Osteocyte (in vitro differentiated cells): ENCODE data around the gene MRPL10. TPM values are rescaled to one million over a fixed set of nuclear protein-coding genes. Genes with fewer than 3 reads are reported as not detected.
A peak's percentile ranks its signal among the peaks of the same experiment; 100 is the strongest.

Source experiments
- DNase-seq: peaks from one replicate; pipeline ENCODE4 v3.0.0; 2021; ENCODE audit warnings: mixed read lengths; ENCODE audit not compliant: unreplicated experiment; ENCODE audit errors: extremely low spot score
- H3K27ac Mint-ChIP-seq: one replicate; pipeline ENCODE4 v1.8.0; 2021; ENCODE audit warnings: mild to moderate bottlenecking, mixed read lengths; ENCODE audit not compliant: unreplicated experiment
- H3K27me3 Mint-ChIP-seq: one replicate; pipeline ENCODE4 v1.8.0; 2021; ENCODE audit warnings: mixed read lengths; ENCODE audit not compliant: unreplicated experiment
- H3K36me3 Mint-ChIP-seq: one replicate; pipeline ENCODE4 v1.8.0; 2021; ENCODE audit warnings: mixed read lengths; ENCODE audit not compliant: unreplicated experiment
- H3K4me1 Mint-ChIP-seq: one replicate; pipeline ENCODE4 v1.8.0; 2021; ENCODE audit warnings: mixed read lengths; ENCODE audit not compliant: unreplicated experiment
- H3K4me3 Mint-ChIP-seq: one replicate; pipeline ENCODE4 v1.8.0; 2021; ENCODE audit warnings: mild to moderate bottlenecking, moderate library complexity, mixed read lengths; ENCODE audit not compliant: unreplicated experiment
- H3K9me3 Mint-ChIP-seq: one replicate; pipeline ENCODE4 v1.8.0; 2021; ENCODE audit warnings: mixed read lengths; ENCODE audit not compliant: unreplicated experiment
- CTCF ChIP-seq: fragments of 200-600 bp; sonication (generic); IDR thresholded peaks from 2 replicates; pipeline ENCODE4 v1.5.0; 2021; ENCODE audit warnings: antibody characterized with exemption, mild to moderate bottlenecking, moderate library complexity
- total RNA-seq: library from RNA; stranded (reverse); gene quantifications from 2 replicates; pipeline ENCODE4 v1.2.1, GENCODE V29; 2021

The MRPL10 gene
- total RNA-seq, 1 donor from 2014 or later: 41.8 TPM

GRCh38 chr17:47806026-47806912, 25.1 kb downstream of the MRPL10 start:
- Mint-ChIP-seq H3K36me3 (peaks cover 24% of the 10 kb centered on the region), H3K27ac (no peak overlapping the region), H3K9me3 (no peaks in the 10 kb centered on the region), H3K27me3 (peaks cover 11% of the 10 kb centered on the region), H3K4me3 (no peak overlapping the region), H3K4me1 (peaks cover 17% of the 10 kb centered on the region)
- no peak for TF ChIP-seq CTCF
- DNase-seq: no peak

GRCh38 chr17:47804461-47804860, 26.9 kb downstream of the MRPL10 start:
- no peaks in the 10 kb centered on the region for H3K9me3 Mint-ChIP-seq
- no peaks in the 10 kb centered on the region for H3K4me1 Mint-ChIP-seq
- peaks cover 14% of the 10 kb centered on the region for H3K36me3 Mint-ChIP-seq
- no peak for DNase-seq
- H3K4me3 Mint-ChIP-seq: no peak overlapping the region
- no peak overlapping the region for H3K27ac Mint-ChIP-seq
- no peak for TF ChIP-seq CTCF
- H3K27me3 Mint-ChIP-seq: peaks cover 15% of the 10 kb centered on the region

GRCh38 chr17:47803751-47804150, 27.6 kb downstream of the MRPL10 start:
- H3K27me3 Mint-ChIP-seq: peaks cover 15% of the 10 kb centered on the region
- no peak overlapping the region for H3K4me3 Mint-ChIP-seq
- H3K4me1 Mint-ChIP-seq: no peaks in the 10 kb centered on the region
- H3K9me3 Mint-ChIP-seq: no peaks in the 10 kb centered on the region
- H3K27ac Mint-ChIP-seq: no peak overlapping the region
- no peak for TF ChIP-seq CTCF
- H3K36me3 Mint-ChIP-seq: peaks cover 14% of the 10 kb centered on the region
- no peak for DNase-seq

- Mint-ChIP-seq H3K27me3 (peaks cover 15% of the 10 kb centered on the region), H3K36me3 (peaks cover 10% of the 10 kb centered on the region), H3K4me1 (no peaks in the 10 kb centered on the region), H3K27ac (no peak overlapping the region), H3K9me3 (no peaks in the 10 kb centered on the region), H3K4me3 (no peak overlapping the region)
- TF ChIP-seq CTCF: no peak
- DNase-seq: no peak
Measured at GRCh38 chr17:47803201-47803600, 28.1 kb downstream of the MRPL10 start.

GRCh38 chr17:47802341-47803022, 28.9 kb downstream of the MRPL10 start:
- H3K4me3 Mint-ChIP-seq: no peak overlapping the region
- peaks cover 21% of the 10 kb centered on the region for H3K27me3 Mint-ChIP-seq
- H3K9me3 Mint-ChIP-seq: no peaks in the 10 kb centered on the region
- DNase-seq: no peak
- peak; percentile 70 for TF ChIP-seq CTCF
- H3K4me1 Mint-ChIP-seq: no peaks in the 10 kb centered on the region
- peaks cover 5% of the 10 kb centered on the region for H3K36me3 Mint-ChIP-seq
- no peak overlapping the region for H3K27ac Mint-ChIP-seq
